A549 treated with dexamethasone at 1 μM for 4 hours (cell line): ENCODE data around the gene C11orf98. TPM values are rescaled to one million over a fixed set of nuclear protein-coding genes. Genes with fewer than 3 reads are reported as not detected.

ENCODE experiments used
- total RNA-seq: library from RNA; stranded (reverse); fragments of 200-300 nt; extraction: Qiagen RNA extraction; gene quantifications from 5 replicates; pipeline ENCODE4 v1.2.3, GENCODE V29; 2022

The C11orf98 gene
- total RNA-seq, result 125 to 142 TPM (median 131 TPM) in 5 replicates

GRCh38 chr11:62665075-62665598 lies at the start of gene C11orf98, which contains the start of gene CSKMT:
TSS of gene C11orf98 (minus strand) at chr11:62665210. CDS start at chr11:62665169, 41 bp downstream.
TSS of gene CSKMT (plus strand) at chr11:62665312. CDS start at chr11:62665880, 568 bp downstream.

GRCh38 chr11:62707277-62707861 lies 42.4 kb upstream of the C11orf98 start, which contains the start of the genes BSCL2 and GNG3:
TSS of gene BSCL2 (minus strand) at chr11:62707424. CDS start at chr11:62707195, 229 bp downstream.
TSS of gene GNG3 (plus strand) at chr11:62707676. CDS start at chr11:62708296, 620 bp downstream.

GRCh38 chr11:62689421-62690183 lies 24.6 kb upstream of the C11orf98 start, which contains the start of gene LRRN4CL:
TSS of gene LRRN4CL (minus strand) at chr11:62689530. CDS start at chr11:62688508, 1,022 bp downstream.

GRCh38 chr11:62678770-62679696 lies 14.0 kb upstream of the C11orf98 start, which contains the start of gene UBXN1:
TSS of gene UBXN1 (minus strand) at chr11:62679073. CDS start at chr11:62678923, 150 bp downstream.

GRCh38 chr11:62671608-62672389 lies 6.8 kb upstream of the C11orf98 start, which contains the start of the genes LBHD1 and UQCC3:
TSS of gene LBHD1 (minus strand) at chr11:62672267. CDS start at chr11:62670031, 2,236 bp downstream.
TSS of gene UQCC3 (plus strand) at chr11:62671673. CDS start at chr11:62671746, 73 bp downstream.

GRCh38 chr11:62645946-62646824 lies 18.8 kb downstream of the C11orf98 start, which contains the start of gene GANAB:
TSS of gene GANAB (minus strand) at chr11:62646613. CDS start at chr11:62646599, 14 bp downstream.

GRCh38 chr11:62621567-62622470 lies 43.2 kb downstream of the C11orf98 start, which contains the start of gene B3GAT3:
TSS of gene B3GAT3 (minus strand) at chr11:62621986. CDS start at chr11:62621947, 39 bp downstream.

Other genes with a start within 250 kb of the C11orf98 start
- gene SCGB1A1, start 246.2 kb downstream of the C11orf98 start, total RNA-seq, result 0.27 to 0.32 TPM in 2 of 5 replicates, not detected in the others
- gene AHNAK, start 118.4 kb downstream of the C11orf98 start, total RNA-seq, result 298 to 478 TPM (median 418 TPM) in 5 replicates
- 1,895 to 2,114 TPM (median 2,034 TPM) in 5 replicates for gene EEF1G, start 91.3 kb downstream of the C11orf98 start, total RNA-seq
- gene TUT1, start 73.7 kb downstream of the C11orf98 start, total RNA-seq, result 11.1 to 16.9 TPM (median 16.6 TPM) in 5 replicates
- gene MTA2, start 63.3 kb downstream of the C11orf98 start, total RNA-seq, result 83.2 to 93.3 TPM (median 89.9 TPM) in 5 replicates
- gene EML3, start 52.4 kb downstream of the C11orf98 start, total RNA-seq, result 18.3 to 23.6 TPM (median 20.4 TPM) in 5 replicates
- 3.6 to 4.4 TPM (median 4.0 TPM) in 5 replicates for gene ROM1, start 52.0 kb downstream of the C11orf98 start, total RNA-seq
- 41.2 to 52.1 TPM (median 49.3 TPM) in 5 replicates for gene B3GAT3, start 43.2 kb downstream of the C11orf98 start, total RNA-seq
- gene GANAB, start 18.6 kb downstream of the C11orf98 start, total RNA-seq, result 221 to 274 TPM (median 265 TPM) in 5 replicates
- 15.9 to 21.7 TPM (median 21.2 TPM) in 5 replicates for gene INTS5, start 11.9 kb downstream of the C11orf98 start, total RNA-seq
- gene CSKMT, start 102 bp upstream of the C11orf98 start, total RNA-seq, result 10.5 to 13.3 TPM (median 12.2 TPM) in 5 replicates
- 27.6 to 33.4 TPM (median 28.9 TPM) in 5 replicates for gene UQCC3, start 6.5 kb upstream of the C11orf98 start, total RNA-seq
- gene LBHD1, start 7.1 kb upstream of the C11orf98 start, total RNA-seq, result 3.8 to 5.2 TPM (median 3.9 TPM) in 5 replicates
- 103 to 120 TPM (median 115 TPM) in 5 replicates for gene UBXN1, start 13.9 kb upstream of the C11orf98 start, total RNA-seq
- gene LRRN4CL, start 24.3 kb upstream of the C11orf98 start, total RNA-seq, result 0.08 to 0.13 TPM (median 0.09 TPM) in 3 of 5 replicates, not detected in the others
- gene BSCL2, start 42.2 kb upstream of the C11orf98 start, total RNA-seq, result 59.4 to 73.9 TPM (median 62.6 TPM) in 5 replicates
- gene GNG3, start 42.5 kb upstream of the C11orf98 start, total RNA-seq, result not detected in 5 replicates
- gene HNRNPUL2, start 62.2 kb upstream of the C11orf98 start, total RNA-seq, result 40.5 to 45.2 TPM (median 43.3 TPM) in 5 replicates
- 25.1 to 36.7 TPM (median 32.3 TPM) in 5 replicates for gene TTC9C, start 63.3 kb upstream of the C11orf98 start, total RNA-seq
- 1.5 to 2.2 TPM (median 1.8 TPM) in 5 replicates for gene ZBTB3, start 89.0 kb upstream of the C11orf98 start, total RNA-seq
- 156 to 166 TPM (median 160 TPM) in 5 replicates for gene POLR2G, start 96.4 kb upstream of the C11orf98 start, total RNA-seq
- 9.1 to 14.5 TPM (median 12.5 TPM) in 5 replicates for gene TAF6L, start 106.2 kb upstream of the C11orf98 start, total RNA-seq
- 67.1 to 85.0 TPM (median 82.1 TPM) in 5 replicates for gene TMEM179B, start 122.2 kb upstream of the C11orf98 start, total RNA-seq
- gene TMEM223, start 126.8 kb upstream of the C11orf98 start, total RNA-seq, result 18.9 to 27.6 TPM (median 24.8 TPM) in 5 replicates
- 38.9 to 55.9 TPM (median 54.3 TPM) in 5 replicates for gene NXF1, start 140.2 kb upstream of the C11orf98 start, total RNA-seq
- gene STX5, start 166.8 kb upstream of the C11orf98 start, total RNA-seq, result 17.7 to 24.7 TPM (median 22.9 TPM) in 5 replicates
- not detected in 5 replicates for gene TEX54, start 167.6 kb upstream of the C11orf98 start, total RNA-seq
- 71.5 to 83.6 TPM (median 80.3 TPM) in 5 replicates for gene WDR74, start 174.4 kb upstream of the C11orf98 start, total RNA-seq
- gene SLC3A2, start 215.7 kb upstream of the C11orf98 start, total RNA-seq, result 823 to 905 TPM (median 883 TPM) in 5 replicates